T1000 (cell line): ENCODE measurements around the gene CLEC12A.
"Not testable (repeated sequence)": the region's sequence is repeated elsewhere in the genome, so short reads cannot be mapped to it uniquely, and the experiment has no call there.

ENCODE experiments used
- DNase-seq: peaks from one replicate; lab custom pipeline; 2025; ENCODE audit warnings: mixed read lengths; lab: John Stamatoyannopoulos, UW

The CLEC12A gene

GRCh38 chr12:9971181-9971580 is at the start of gene CLEC12A:
Gene CLEC12A, plus strand, starts transcription at chr12:9971409. Its CDS starts 188 bp downstream, at chr12:9971597.
- no peak for DNase-seq

GRCh38 chr12:9922429-9922828 is 48.8 kb upstream of the CLEC12A start:
- no peak for DNase-seq

GRCh38 chr12:9925705-9926393 is 45.4 kb upstream of the CLEC12A start:
- DNase-seq = no peak

GRCh38 chr12:9926876-9927275 is 44.3 kb upstream of the CLEC12A start:
- no peak for DNase-seq

- DNase-seq = no peak
These were observed 42.6 kb upstream of the CLEC12A start for GRCh38 chr12:9928607-9929006.

GRCh38 chr12:9931245-9931644 is 40.0 kb upstream of the CLEC12A start:
- DNase-seq = no peak

- DNase-seq = no peak
These were observed 38.9 kb upstream of the CLEC12A start, which contains the start of gene CLEC2A for GRCh38 chr12:9932270-9932669. Gene CLEC2A, minus strand, starts transcription at chr12:9932370. Its CDS starts 41 bp downstream, at chr12:9932329.

- DNase-seq = no peak
These were observed 37.3 kb upstream of the CLEC12A start for GRCh38 chr12:9933958-9934357.

- DNase-seq = no peak
These were observed 36.2 kb upstream of the CLEC12A start for GRCh38 chr12:9935026-9935425.

- no peak for DNase-seq
These were observed 34.6 kb upstream of the CLEC12A start for GRCh38 chr12:9936591-9936990.

- DNase-seq = no peak
These were observed 30.8 kb upstream of the CLEC12A start for GRCh38 chr12:9940375-9940774.

GRCh38 chr12:9941838-9942237 is 29.4 kb upstream of the CLEC12A start:
- no peak for DNase-seq

GRCh38 chr12:9943240-9943639 is 28.0 kb upstream of the CLEC12A start:
- no peak for DNase-seq

GRCh38 chr12:9944391-9944790 is 26.8 kb upstream of the CLEC12A start:
- DNase-seq = no peak

- no peak for DNase-seq
These were observed 23.5 kb upstream of the CLEC12A start for GRCh38 chr12:9947674-9948073.

- DNase-seq = no peak
These were observed 22.5 kb upstream of the CLEC12A start for GRCh38 chr12:9948606-9949296.

GRCh38 chr12:9951026-9951675 is 20.1 kb upstream of the CLEC12A start:
- DNase-seq = no peak

- not testable (repeated sequence) for DNase-seq
These were observed 18.1 kb upstream of the CLEC12A start for GRCh38 chr12:9952954-9953729.

GRCh38 chr12:9957834-9958233 is 13.4 kb upstream of the CLEC12A start:
- no peak for DNase-seq

GRCh38 chr12:9960590-9960989 is 10.6 kb upstream of the CLEC12A start:
- DNase-seq = no peak

GRCh38 chr12:9961106-9961505 is 10.1 kb upstream of the CLEC12A start:
- no peak for DNase-seq

GRCh38 chr12:9961901-9962300 is 9.3 kb upstream of the CLEC12A start:
- no peak for DNase-seq
